HG02759 (cell line): ENCODE measurements around the gene SYT17.

ENCODE experiments used
- ATAC-seq: cut with Tn5 transposase; IDR thresholded peaks from one replicate; pipeline ENCODE4 v1.9.1; 2021; ENCODE audit warnings: mild to moderate bottlenecking, moderate library complexity; ENCODE audit not compliant: unreplicated experiment

SYT17 gene

GRCh38 chr16:19291475-19291874 lies 123.4 kb downstream of the SYT17 start:
- ATAC-seq, result no peak

GRCh38 chr16:19292186-19292585 lies 124.1 kb downstream of the SYT17 start:
- ATAC-seq, result no peak

- peak; percentile 88 for ATAC-seq
Observed at GRCh38 chr16:19294156-19294649, 126.2 kb downstream of the SYT17 start.

- no peak for ATAC-seq
Observed at GRCh38 chr16:19295393-19295792, 127.4 kb downstream of the SYT17 start.

- no peak for ATAC-seq
Observed at GRCh38 chr16:19297454-19297853, 129.4 kb downstream of the SYT17 start.

- ATAC-seq, result no peak
Observed at GRCh38 chr16:19299565-19299964, 131.5 kb downstream of the SYT17 start.

- ATAC-seq, result no peak
Observed at GRCh38 chr16:19301931-19302330, 133.9 kb downstream of the SYT17 start.

- no peak for ATAC-seq
Observed at GRCh38 chr16:19304750-19305149, 136.7 kb downstream of the SYT17 start.

- no peak for ATAC-seq
Observed at GRCh38 chr16:19305443-19305842, 137.4 kb downstream of the SYT17 start.

- no peak for ATAC-seq
Observed at GRCh38 chr16:19307587-19308241, 139.7 kb downstream of the SYT17 start.

GRCh38 chr16:19308392-19308791 lies 140.4 kb downstream of the SYT17 start:
- ATAC-seq, result no peak

- no peak for ATAC-seq
Observed at GRCh38 chr16:19309178-19309577, 141.1 kb downstream of the SYT17 start.

- ATAC-seq, result no peak
Observed at GRCh38 chr16:19314718-19315425, 146.8 kb downstream of the SYT17 start.

- ATAC-seq, result no peak
Observed at GRCh38 chr16:19315889-19316433, 147.9 kb downstream of the SYT17 start.

GRCh38 chr16:19316846-19317245 lies 148.8 kb downstream of the SYT17 start:
- no peak for ATAC-seq
